NCI-H748 (cell line): ENCODE measurements around the gene HSPD1.
"Not testable (repeated sequence)": the region's sequence is repeated elsewhere in the genome, so short reads cannot be mapped to it uniquely, and the experiment has no call there.

Experiments
- DNase-seq: peaks from one replicate; lab custom pipeline; 2025; ENCODE audit not compliant: unreplicated experiment; lab: John Stamatoyannopoulos, UW

HSPD1 gene

GRCh38 chr2:197497326-197497725 is 2.3 kb downstream of the HSPD1 start:
- no peak for DNase-seq

DNA sequence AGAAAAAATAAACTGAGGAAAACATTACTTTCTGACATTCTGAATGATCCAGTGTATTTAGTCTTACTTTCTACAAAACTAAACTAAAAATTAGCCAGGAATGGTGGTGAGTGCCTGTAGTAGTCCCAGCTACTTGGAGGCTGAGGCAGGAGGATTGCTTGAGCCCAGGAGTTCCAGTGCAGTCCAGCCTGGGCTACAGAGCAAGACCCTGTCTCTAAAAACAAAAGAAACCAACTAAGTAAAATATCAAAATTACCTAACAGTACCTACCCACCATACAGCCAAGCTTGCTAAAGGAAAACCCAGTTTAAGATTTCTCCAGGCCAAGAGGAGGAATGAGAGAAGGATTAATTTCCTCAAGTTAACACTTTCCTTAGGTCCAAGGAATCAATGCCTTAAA is 2.9 kb downstream of the HSPD1 start:
- DNase-seq: no peak

- no peak for DNase-seq
Measured at GRCh38 chr2:197495433-197496134, 4.1 kb downstream of the HSPD1 start.

DNA sequence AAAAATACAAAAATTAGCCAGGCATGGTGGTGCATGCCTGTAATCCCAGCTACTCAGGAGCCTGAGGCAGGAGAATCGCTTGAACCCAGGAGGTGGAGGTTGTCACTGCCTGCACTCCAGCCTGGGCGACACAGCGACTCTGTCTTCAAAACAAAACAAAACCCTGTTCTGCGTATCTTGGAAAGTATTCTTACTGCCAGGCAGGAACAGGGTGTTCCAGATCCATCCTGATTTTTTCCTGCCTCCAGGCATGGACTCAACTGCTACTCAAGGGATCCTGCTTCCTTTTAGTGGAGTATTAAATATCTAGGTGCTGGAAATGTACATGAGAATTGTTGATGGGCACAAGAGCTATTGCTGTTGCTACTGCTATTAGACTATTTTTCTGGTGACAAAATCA is 12.3 kb downstream of the HSPD1 start:
- no peak for DNase-seq

DNA sequence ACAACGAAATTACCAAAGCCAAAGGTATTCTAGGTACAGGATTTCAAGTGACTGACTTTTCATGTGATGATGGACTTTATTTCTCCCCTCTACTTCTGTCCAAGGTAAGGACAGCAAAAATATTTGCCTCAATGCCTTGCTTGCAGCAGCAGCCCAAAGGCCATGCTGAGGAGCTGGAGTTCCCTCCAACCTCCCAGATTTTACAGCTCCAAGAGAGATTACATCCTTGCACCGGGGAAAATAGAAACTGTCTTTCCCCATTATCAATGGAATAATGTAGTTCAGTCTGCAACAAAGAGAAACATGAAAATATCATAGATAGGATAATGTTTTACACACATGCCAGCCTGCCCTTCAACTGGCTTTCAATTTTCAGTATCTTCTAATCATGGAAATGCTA is 13.5 kb downstream of the HSPD1 start:
- DNase-seq: no peak

GRCh38 chr2:197484248-197484647 is 15.4 kb downstream of the HSPD1 start:
- DNase-seq: not testable (repeated sequence)

GRCh38 chr2:197480165-197481036 is 19.2 kb downstream of the HSPD1 start:
- DNase-seq: no peak

- no peak for DNase-seq
Measured at GRCh38 chr2:197477797-197478196, 21.8 kb downstream of the HSPD1 start.

DNA sequence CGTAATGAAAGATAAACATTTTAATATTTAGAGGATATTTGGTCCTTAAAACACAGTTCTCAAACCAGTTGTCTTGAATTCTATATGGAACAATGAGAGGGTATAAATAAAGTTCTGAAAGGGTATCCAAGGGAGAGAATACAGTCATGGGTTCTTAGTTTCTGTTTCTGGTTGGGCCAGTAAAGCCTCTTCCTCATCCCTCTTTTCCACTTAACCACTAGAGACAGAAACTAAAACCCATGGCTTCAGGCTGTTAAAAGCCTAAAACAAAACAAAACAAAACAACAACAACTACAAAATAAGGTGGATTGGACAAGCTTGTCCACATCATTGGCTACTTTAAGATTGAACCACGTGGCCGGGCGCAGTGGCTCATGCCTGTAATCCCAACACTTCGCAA is 27.5 kb downstream of the HSPD1 start:
- DNase-seq: no peak

DNA sequence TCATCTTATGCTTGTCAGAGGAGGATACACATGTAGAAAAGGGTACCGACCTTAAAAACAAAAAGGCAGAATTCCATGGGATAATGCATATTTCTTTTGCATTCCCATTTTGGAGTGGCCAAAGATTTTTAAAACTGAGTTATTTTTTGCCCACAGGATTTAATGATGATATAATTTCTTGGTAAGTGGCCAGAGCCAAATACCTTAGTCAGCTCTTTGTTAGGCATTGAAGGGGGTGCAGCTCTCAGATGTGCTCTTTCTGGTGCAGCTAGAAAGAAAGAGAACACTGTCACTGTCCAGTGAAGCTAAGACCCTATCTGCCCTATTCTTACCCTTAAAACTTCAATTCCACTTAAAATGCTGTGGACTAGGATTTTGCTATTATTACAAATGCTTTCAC is 35.5 kb downstream of the HSPD1 start:
- DNase-seq: no peak

GRCh38 chr2:197461057-197461456 is 38.6 kb downstream of the HSPD1 start:
- no peak for DNase-seq

DNA sequence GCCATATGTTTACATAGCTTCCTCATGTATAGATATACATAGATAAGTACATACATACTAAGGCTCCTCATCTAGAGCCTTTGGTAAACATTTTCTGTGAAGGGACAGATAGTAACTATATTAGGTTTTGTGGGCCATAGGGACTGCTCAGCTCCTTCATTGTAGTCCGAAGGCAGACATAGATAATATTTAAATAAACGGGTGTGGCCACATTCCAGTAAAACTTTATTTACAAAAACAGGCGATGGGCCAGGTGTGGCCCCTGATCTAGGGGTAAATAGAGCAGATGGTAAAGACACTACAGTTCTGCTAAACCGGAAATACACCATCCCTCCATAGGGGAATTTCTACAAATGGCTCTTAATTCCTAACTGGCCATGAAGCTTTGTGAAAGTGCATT is 39.0 kb downstream of the HSPD1 start:
- peak; percentile 60 for DNase-seq

DNA sequence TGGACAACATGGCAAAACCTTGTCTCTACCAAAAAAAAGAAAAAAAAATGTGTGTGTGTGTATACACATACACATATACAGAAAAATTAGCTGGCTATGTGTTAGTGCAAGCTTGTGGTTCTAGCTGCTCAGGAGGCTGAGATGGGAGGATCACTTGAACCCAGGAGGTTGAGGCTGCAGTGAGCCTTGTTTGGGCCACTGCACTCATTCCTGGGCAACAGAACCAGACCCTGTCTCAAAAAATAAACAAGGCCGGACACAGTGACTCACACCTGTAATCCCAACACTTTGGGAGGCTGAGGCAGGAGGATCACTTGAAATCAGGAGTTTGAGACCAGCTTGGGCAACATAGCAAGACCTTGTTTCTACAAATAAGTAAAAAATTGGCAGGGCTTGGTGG is 44.2 kb downstream of the HSPD1 start:
- no peak for DNase-seq

GRCh38 chr2:197454923-197455322 is 44.7 kb downstream of the HSPD1 start:
- DNase-seq: no peak

- no peak for DNase-seq
Measured at GRCh38 chr2:197453914-197454398, 45.7 kb downstream of the HSPD1 start.

DNA sequence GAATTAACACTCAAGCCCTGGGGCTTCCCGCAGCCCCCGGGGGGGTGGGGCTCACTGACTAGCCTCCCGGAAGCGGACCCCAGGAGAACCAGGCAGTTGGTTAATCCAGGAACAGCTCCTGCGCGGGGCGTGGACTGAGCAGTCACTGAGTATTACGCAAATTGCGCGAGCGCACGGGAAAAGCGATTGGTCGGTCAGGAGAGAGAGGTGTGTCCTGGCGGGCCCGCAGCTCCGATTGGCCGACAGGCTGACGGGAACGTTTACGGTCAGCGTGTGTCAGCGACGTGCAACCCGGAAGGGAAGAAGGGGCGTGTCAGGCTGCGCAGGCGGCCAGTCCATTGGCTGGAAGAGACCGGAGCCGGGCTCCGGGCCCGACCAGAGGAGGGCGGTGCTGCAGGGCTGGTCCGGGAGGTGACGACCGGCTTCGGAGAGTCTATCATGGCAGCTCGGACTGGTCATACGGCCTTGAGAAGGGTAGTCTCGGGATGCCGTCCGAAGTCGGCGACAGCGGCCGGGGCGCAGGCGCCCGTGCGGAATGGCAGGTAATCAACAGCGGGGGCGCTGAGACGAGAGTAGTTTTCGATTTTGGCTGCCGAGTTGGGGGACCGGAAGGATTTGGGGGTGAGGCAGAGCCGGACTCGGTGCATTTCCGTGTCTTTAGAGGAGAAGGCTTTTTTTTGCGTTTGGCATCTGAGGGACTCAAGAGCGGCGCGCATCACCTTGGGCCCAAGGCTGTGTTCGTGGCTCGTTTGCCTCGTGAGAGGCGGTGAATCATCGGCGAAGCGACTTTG is 46.3 kb downstream of the HSPD1 start, which contains the start of gene COQ10B:
Gene COQ10B, plus strand, starts transcription at position 430 of the 791 bp plus-strand sequence. Its CDS starts 9 bp downstream, at position 439.
- peak; percentile 100 for DNase-seq

DNA sequence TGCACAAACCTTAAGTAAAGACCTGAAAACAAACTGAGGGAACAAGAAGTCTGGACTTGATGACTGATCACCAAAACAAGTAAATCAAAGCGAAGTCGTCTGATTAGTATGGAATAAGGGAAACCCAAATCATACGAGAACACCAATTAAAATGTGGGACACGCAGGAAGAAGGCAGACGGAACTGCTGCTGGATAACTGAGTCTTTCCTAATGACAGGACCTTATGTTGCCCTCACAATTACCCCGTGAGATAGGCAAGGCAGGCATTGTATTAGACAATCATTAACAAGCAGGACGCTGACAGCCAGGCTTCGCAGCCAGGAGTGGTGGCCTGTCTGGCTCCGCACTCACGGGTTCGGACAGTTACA is 46.9 kb downstream of the HSPD1 start:
- DNase-seq: no peak

GRCh38 chr2:197450935-197451358 is 48.7 kb downstream of the HSPD1 start:
- peak; percentile 15 for DNase-seq

- DNase-seq: peak; percentile 24
Measured at GRCh38 chr2:197450465-197450864, 49.2 kb downstream of the HSPD1 start.

DNA sequence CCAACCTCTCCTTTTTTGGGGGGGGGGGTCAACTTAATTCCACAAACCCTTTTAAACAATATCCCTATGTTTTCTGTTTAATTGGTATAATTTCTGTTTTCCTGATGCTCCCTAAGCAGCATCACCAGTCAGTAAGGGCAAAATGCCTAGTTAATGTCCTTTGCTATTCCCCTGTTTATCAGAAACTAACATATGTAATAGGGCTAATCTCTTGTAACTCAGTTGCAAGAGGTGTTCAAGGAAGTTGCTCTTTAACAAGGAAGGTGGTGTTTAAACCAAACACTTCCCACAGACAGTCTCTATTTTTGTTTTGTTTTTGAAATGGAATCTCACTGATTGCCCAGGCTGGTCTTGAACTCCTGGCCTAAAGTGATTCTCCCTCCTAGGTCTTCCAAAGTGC is 52.8 kb downstream of the HSPD1 start:
- no peak for DNase-seq

- DNase-seq: no peak
Measured at GRCh38 chr2:197445746-197446145, 53.9 kb downstream of the HSPD1 start.
